GM23338 (cell line): ENCODE data around the gene RFX2. TPM values are rescaled to one million over a fixed set of nuclear protein-coding genes. Genes with fewer than 3 reads are reported as not detected.

ENCODE experiments used
- ATAC-seq: fragments of 200-7000 bp; cut with Tn5 transposase; 3 replicates; pipeline ENCODE4 v1.9.1; 2020
- DNase-seq: peaks from one replicate; pipeline ENCODE4 v3.0.0-alpha.2; 2015; ENCODE audit warnings: low spot score
- H2AFZ ChIP-seq: fragments of 200-600 bp; sonication (generic); 2 replicates; pipeline ENCODE4 v1.8.0; 2016; ENCODE audit warnings: antibody characterized with exemption, mild to moderate bottlenecking, moderate library complexity
- H3F3A ChIP-seq: fragments of 200-600 bp; sonication (generic); replicated peaks from 2 replicates; pipeline ENCODE4 v1.8.0; 2017; ENCODE audit warnings: antibody characterized with exemption, mixed run types, low read depth
- H3K27ac ChIP-seq: fragments of 200-600 bp; sonication (generic); 2 replicates; pipeline ENCODE4 v1.6.1; 2016; ENCODE audit warnings: low read depth
- H3K27me3 ChIP-seq: fragments of 200-600 bp; sonication (generic); 2 replicates; pipeline ENCODE4 v1.8.0; 2016; ENCODE audit warnings: mild to moderate bottlenecking, mixed run types, moderate library complexity; ENCODE audit not compliant: insufficient read depth
- H3K36me3 ChIP-seq: fragments of 200-600 bp; sonication (generic); 2 replicates; pipeline ENCODE4 v1.8.0; 2016; ENCODE audit warnings: mild to moderate bottlenecking; ENCODE audit not compliant: insufficient read depth
- H3K4me1 ChIP-seq: fragments of 200-600 bp; sonication (generic); 2 replicates; pipeline ENCODE4 v1.8.0; 2016; ENCODE audit warnings: mild to moderate bottlenecking, moderate library complexity; ENCODE audit not compliant: insufficient read depth
- H3K4me2 ChIP-seq: fragments of 200-600 bp; sonication (generic); 2 replicates; pipeline ENCODE4 v1.7.1; 2017; ENCODE audit warnings: mixed run types
- H3K4me3 ChIP-seq: fragments of 200-600 bp; sonication (generic); 2 replicates; pipeline ENCODE4 v1.6.1; 2016; ENCODE audit warnings: mixed run types
- H3K79me2 ChIP-seq: fragments of 200-600 bp; sonication (generic); replicated peaks from 2 replicates; pipeline ENCODE4 v1.8.0; 2017; ENCODE audit warnings: mild to moderate bottlenecking; ENCODE audit not compliant: insufficient read depth
- H3K9me2 ChIP-seq: fragments of 200-600 bp; sonication (generic); 2 replicates; pipeline ENCODE4 v1.8.0; 2017; ENCODE audit not compliant: insufficient read depth
- H4K20me1 ChIP-seq: fragments of 200-600 bp; sonication (generic); replicated peaks from 2 replicates; pipeline ENCODE4 v1.8.0; 2017; ENCODE audit warnings: mild to moderate bottlenecking; ENCODE audit not compliant: insufficient read depth
- H3K27ac Mint-ChIP-seq: 2 replicates; pipeline ENCODE4 v1.8.0; 2020; ENCODE audit warnings: inconsistent platforms, mild to moderate bottlenecking, moderate library complexity, mixed read lengths
- H3K27me3 Mint-ChIP-seq: 3 replicates; pipeline ENCODE4 v1.8.0; 2022; ENCODE audit warnings: low read depth, mild to moderate bottlenecking, moderate library complexity, mixed read lengths, inconsistent platforms; ENCODE audit not compliant: insufficient read depth, poor library complexity
- H3K36me3 Mint-ChIP-seq: 3 replicates; pipeline ENCODE4 v1.8.0; 2021; ENCODE audit warnings: low read depth, mild to moderate bottlenecking, inconsistent platforms, moderate library complexity, mixed read lengths
- H3K4me1 Mint-ChIP-seq: 3 replicates; pipeline ENCODE4 v1.8.0; 2020; ENCODE audit warnings: mild to moderate bottlenecking, inconsistent platforms, mixed read lengths
- H3K4me3 Mint-ChIP-seq: 3 replicates; pipeline ENCODE4 v1.8.0; 2021; ENCODE audit warnings: moderate library complexity, mild to moderate bottlenecking, inconsistent platforms, mixed read lengths
- H3K9me3 Mint-ChIP-seq: 3 replicates; pipeline ENCODE4 v1.8.0; 2020; ENCODE audit warnings: moderate library complexity, mild to moderate bottlenecking, inconsistent platforms, mixed read lengths
- CREB1 ChIP-seq: fragments of 250-450 bp; sonication (Bioruptor Pico); IDR thresholded peaks from 2 replicates; pipeline ENCODE4 v1.5.0; 2020; ENCODE audit warnings: low read depth, mild to moderate bottlenecking, moderate library complexity
- EZH2 ChIP-seq: fragments of 200-600 bp; sonication (generic); IDR thresholded peaks from one replicate; pipeline ENCODE4 v1.8.0; 2017; ENCODE audit warnings: antibody characterized with exemption, mild to moderate bottlenecking, low read depth; ENCODE audit not compliant: unreplicated experiment
- EZH2phosphoT487 ChIP-seq: fragments of 200-600 bp; sonication (generic); IDR thresholded peaks from one replicate; pipeline ENCODE4 v1.8.1; 2018; ENCODE audit warnings: antibody characterized with exemption; ENCODE audit not compliant: unreplicated experiment
- JUNB ChIP-seq: IDR thresholded peaks from one replicate; pipeline ENCODE4 v1.6.1; 2016; ENCODE audit warnings: antibody characterized with exemption; ENCODE audit not compliant: unreplicated experiment
- STAT1 ChIP-seq: IDR thresholded peaks from one replicate; pipeline ENCODE4 v1.6.1; 2016; ENCODE audit warnings: antibody characterized with exemption; ENCODE audit not compliant: unreplicated experiment
- ZNF114 ChIP-seq: fragments of 250-450 bp; sonication (Bioruptor Pico); IDR thresholded peaks from 2 replicates; pipeline ENCODE4 v1.5.0; 2020; ENCODE audit warnings: mild to moderate bottlenecking, moderate library complexity
- ZNF331 ChIP-seq: fragments of 250-450 bp; sonication (Bioruptor Pico); IDR thresholded peaks from 2 replicates; pipeline ENCODE4 v1.5.0; 2020; ENCODE audit warnings: low read depth, mild to moderate bottlenecking, moderate library complexity
- polyA plus RNA-seq: library from polyadenylated mRNA; unstranded; fragments of >200 nt; fragmentation: Nextera tagmentation; extraction: Ambion mirVana; gene quantifications from 2 replicates; pipeline ENCODE4 v1.2.1, GENCODE V29; 2016
- total RNA-seq: library from RNA; depleted of rRNA; stranded (reverse); fragments of >200 nt; shearing (Covaris generic); gene quantifications from 2 replicates; pipeline ENCODE4 v1.2.3, GENCODE V29; 2014
- TF ChIP-seq, protein P1 (sequence below): IDR thresholded peaks from 2 replicates; pipeline ENCODE4 v1.6.1; 2016; ENCODE audit warnings: antibody characterized with exemption
- TF ChIP-seq, protein P2 (sequence below): IDR thresholded peaks from one replicate; pipeline ENCODE4 v1.6.1; 2018; ENCODE audit warnings: antibody characterized with exemption; ENCODE audit not compliant: unreplicated experiment
- TF ChIP-seq, protein P3 (sequence below), 2 experiments: fragments of 200-600 bp in 1 of 2; sonication (generic) in 1 of 2; conservative IDR thresholded peaks; 2 replicates each; pipeline versions ENCODE4 v1.5.1 to v1.6.1; 2016 to 2017; ENCODE audit warnings: antibody characterized with exemption in 2 of 2, low read depth in 2 of 2, mild to moderate bottlenecking in 2 of 2, moderate library complexity in 1 of 2
- TF ChIP-seq, protein P4 (sequence below): fragments of 250-450 bp; sonication (Bioruptor Pico); IDR thresholded peaks from 2 replicates; pipeline ENCODE4 v1.5.0; 2020; ENCODE audit warnings: mild to moderate bottlenecking, moderate library complexity

Gene RFX2
- total and polyA plus RNA-seq, 2 experiments from 2014 or later = 4.6 to 13.0 TPM

DNA sequence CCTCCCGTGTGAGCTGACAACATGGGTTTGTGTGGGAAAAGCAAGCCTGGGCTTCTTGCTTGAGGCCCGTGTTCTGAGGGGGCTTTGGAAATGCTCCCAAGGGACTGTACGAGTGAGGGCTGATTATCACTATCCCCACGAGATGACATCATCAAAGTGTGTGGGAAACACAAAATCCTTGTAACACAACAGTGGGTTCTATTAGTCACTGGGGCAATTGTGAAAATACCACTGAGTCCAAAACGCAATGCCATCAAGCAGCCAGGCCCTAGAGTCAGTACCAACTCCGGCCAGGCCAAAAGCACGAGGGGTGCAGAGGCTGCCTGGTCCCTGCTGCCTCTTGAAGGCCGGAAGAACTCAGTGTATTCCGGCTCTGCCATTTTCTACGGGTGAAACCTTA is 166.7 kb downstream of the RFX2 start:
- TF ChIP-seq EZH2 (no peak), EZH2phosphoT487 (no peak), ZNF331 (CRISPR knock-in tag) (no peak), CREB1 (CRISPR knock-in tag) (no peak), ZNF114 (CRISPR knock-in tag) (no peak), JUNB (no peak), STAT1 (no peak)
- TF ChIP-seq, protein P1, sequence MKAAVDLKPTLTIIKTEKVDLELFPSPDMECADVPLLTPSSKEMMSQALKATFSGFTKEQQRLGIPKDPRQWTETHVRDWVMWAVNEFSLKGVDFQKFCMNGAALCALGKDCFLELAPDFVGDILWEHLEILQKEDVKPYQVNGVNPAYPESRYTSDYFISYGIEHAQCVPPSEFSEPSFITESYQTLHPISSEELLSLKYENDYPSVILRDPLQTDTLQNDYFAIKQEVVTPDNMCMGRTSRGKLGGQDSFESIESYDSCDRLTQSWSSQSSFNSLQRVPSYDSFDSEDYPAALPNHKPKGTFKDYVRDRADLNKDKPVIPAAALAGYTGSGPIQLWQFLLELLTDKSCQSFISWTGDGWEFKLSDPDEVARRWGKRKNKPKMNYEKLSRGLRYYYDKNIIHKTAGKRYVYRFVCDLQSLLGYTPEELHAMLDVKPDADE = no peak
- TF ChIP-seq, protein P2, sequence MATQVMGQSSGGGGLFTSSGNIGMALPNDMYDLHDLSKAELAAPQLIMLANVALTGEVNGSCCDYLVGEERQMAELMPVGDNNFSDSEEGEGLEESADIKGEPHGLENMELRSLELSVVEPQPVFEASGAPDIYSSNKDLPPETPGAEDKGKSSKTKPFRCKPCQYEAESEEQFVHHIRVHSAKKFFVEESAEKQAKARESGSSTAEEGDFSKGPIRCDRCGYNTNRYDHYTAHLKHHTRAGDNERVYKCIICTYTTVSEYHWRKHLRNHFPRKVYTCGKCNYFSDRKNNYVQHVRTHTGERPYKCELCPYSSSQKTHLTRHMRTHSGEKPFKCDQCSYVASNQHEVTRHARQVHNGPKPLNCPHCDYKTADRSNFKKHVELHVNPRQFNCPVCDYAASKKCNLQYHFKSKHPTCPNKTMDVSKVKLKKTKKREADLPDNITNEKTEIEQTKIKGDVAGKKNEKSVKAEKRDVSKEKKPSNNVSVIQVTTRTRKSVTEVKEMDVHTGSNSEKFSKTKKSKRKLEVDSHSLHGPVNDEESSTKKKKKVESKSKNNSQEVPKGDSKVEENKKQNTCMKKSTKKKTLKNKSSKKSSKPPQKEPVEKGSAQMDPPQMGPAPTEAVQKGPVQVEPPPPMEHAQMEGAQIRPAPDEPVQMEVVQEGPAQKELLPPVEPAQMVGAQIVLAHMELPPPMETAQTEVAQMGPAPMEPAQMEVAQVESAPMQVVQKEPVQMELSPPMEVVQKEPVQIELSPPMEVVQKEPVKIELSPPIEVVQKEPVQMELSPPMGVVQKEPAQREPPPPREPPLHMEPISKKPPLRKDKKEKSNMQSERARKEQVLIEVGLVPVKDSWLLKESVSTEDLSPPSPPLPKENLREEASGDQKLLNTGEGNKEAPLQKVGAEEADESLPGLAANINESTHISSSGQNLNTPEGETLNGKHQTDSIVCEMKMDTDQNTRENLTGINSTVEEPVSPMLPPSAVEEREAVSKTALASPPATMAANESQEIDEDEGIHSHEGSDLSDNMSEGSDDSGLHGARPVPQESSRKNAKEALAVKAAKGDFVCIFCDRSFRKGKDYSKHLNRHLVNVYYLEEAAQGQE = no peak
- TF ChIP-seq, protein P3, sequence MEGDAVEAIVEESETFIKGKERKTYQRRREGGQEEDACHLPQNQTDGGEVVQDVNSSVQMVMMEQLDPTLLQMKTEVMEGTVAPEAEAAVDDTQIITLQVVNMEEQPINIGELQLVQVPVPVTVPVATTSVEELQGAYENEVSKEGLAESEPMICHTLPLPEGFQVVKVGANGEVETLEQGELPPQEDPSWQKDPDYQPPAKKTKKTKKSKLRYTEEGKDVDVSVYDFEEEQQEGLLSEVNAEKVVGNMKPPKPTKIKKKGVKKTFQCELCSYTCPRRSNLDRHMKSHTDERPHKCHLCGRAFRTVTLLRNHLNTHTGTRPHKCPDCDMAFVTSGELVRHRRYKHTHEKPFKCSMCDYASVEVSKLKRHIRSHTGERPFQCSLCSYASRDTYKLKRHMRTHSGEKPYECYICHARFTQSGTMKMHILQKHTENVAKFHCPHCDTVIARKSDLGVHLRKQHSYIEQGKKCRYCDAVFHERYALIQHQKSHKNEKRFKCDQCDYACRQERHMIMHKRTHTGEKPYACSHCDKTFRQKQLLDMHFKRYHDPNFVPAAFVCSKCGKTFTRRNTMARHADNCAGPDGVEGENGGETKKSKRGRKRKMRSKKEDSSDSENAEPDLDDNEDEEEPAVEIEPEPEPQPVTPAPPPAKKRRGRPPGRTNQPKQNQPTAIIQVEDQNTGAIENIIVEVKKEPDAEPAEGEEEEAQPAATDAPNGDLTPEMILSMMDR (conservative IDR thresholded peaks at IDR 0.05; ENCODE audit: low read depth in 2 of 2) = no peak
- TF ChIP-seq, protein P4, sequence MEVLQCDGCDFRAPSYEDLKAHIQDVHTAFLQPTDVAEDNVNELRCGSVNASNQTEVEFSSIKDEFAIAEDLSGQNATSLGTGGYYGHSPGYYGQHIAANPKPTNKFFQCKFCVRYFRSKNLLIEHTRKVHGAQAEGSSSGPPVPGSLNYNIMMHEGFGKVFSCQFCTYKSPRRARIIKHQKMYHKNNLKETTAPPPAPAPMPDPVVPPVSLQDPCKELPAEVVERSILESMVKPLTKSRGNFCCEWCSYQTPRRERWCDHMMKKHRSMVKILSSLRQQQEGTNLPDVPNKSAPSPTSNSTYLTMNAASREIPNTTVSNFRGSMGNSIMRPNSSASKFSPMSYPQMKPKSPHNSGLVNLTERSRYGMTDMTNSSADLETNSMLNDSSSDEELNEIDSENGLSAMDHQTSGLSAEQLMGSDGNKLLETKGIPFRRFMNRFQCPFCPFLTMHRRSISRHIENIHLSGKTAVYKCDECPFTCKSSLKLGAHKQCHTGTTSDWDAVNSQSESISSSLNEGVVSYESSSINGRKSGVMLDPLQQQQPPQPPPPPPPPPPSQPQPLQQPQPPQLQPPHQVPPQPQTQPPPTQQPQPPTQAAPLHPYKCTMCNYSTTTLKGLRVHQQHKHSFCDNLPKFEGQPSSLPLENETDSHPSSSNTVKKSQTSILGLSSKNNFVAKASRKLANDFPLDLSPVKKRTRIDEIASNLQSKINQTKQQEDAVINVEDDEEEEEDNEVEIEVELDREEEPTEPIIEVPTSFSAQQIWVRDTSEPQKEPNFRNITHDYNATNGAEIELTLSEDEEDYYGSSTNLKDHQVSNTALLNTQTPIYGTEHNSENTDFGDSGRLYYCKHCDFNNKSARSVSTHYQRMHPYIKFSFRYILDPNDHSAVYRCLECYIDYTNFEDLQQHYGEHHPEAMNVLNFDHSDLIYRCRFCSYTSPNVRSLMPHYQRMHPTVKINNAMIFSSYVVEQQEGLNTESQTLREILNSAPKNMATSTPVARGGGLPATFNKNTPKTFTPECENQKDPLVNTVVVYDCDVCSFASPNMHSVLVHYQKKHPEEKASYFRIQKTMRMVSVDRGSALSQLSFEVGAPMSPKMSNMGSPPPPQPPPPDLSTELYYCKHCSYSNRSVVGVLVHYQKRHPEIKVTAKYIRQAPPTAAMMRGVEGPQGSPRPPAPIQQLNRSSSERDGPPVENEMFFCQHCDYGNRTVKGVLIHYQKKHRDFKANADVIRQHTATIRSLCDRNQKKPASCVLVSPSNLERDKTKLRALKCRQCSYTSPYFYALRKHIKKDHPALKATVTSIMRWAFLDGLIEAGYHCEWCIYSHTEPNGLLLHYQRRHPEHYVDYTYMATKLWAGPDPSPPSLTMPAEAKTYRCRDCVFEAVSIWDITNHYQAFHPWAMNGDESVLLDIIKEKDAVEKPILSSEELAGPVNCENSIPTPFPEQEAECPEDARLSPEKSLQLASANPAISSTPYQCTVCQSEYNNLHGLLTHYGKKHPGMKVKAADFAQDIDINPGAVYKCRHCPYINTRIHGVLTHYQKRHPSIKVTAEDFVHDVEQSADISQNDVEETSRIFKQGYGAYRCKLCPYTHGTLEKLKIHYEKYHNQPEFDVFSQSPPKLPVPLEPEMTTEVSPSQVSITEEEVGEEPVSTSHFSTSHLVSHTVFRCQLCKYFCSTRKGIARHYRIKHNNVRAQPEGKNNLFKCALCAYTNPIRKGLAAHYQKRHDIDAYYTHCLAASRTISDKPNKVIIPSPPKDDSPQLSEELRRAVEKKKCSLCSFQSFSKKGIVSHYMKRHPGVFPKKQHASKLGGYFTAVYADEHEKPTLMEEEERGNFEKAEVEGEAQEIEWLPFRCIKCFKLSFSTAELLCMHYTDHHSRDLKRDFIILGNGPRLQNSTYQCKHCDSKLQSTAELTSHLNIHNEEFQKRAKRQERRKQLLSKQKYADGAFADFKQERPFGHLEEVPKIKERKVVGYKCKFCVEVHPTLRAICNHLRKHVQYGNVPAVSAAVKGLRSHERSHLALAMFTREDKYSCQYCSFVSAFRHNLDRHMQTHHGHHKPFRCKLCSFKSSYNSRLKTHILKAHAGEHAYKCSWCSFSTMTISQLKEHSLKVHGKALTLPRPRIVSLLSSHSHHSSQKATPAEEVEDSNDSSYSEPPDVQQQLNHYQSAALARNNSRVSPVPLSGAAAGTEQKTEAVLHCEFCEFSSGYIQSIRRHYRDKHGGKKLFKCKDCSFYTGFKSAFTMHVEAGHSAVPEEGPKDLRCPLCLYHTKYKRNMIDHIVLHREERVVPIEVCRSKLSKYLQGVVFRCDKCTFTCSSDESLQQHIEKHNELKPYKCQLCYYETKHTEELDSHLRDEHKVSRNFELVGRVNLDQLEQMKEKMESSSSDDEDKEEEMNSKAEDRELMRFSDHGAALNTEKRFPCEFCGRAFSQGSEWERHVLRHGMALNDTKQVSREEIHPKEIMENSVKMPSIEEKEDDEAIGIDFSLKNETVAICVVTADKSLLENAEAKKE (CRISPR knock-in tag) = no peak
- H3K27ac Mint-ChIP-seq = no peak overlapping the region
- DNase-seq (no peak), ATAC-seq (no peak)
- H3K4me3 Mint-ChIP-seq = no peak overlapping the region
- Histone ChIP-seq H4K20me1 (peaks cover 38% of the 10 kb centered on the region), H3K4me2 (no peak overlapping the region), H3F3A (no peaks in the 10 kb centered on the region), H3K9me2 (no peaks in the 10 kb centered on the region), H3K27ac (no peak overlapping the region), H3K79me2 (peaks cover 91% of the 10 kb centered on the region), H3K4me3 (no peak overlapping the region), H3K36me3 (peaks cover 8% of the 10 kb centered on the region; the same call in 1 of the 2 replicates), H2AFZ (no peak overlapping the region), H3K4me1 (peaks cover 3% of the 10 kb centered on the region), H3K27me3 (no peaks in the 10 kb centered on the region)
- peaks cover 44% of the 10 kb centered on the region for H3K4me1 Mint-ChIP-seq
- H3K27me3 Mint-ChIP-seq = peaks cover 17% of the 10 kb centered on the region
- H3K9me3 Mint-ChIP-seq = no peaks in the 10 kb centered on the region
- H3K36me3 Mint-ChIP-seq = peaks cover 41% of the 10 kb centered on the region
